ENCODE results near the gene ZGPAT.

The ZGPAT gene

DNA sequence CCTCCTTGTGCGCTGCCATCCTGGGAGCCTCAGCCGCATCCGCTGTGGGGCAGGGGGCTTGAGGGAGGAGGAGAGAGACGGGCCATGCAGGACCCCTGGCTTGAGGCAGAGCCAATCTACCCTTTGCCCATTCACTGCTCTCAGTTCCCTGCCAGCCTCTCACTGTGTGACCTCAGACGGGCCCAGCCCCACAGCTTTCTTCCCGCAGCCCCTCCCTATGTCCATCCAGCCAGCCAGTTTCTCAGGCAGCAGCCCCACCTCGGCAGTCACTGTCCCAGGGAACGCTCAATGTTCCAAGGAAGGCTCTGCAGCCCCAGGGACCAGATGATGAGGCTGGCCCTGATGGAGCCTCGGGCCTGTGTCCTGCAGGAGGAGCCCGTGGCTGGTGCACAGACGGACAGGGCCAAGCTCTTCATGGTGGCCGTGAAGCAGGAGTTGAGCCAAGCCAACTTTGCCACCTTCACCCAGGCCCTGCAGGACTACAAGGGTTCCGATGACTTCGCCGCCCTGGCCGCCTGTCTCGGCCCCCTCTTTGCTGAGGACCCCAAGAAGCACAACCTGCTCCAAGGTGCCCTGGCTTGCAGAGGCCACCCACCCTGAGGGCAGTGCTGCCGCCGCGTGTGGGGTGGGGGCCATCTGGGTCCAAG is 15.3 kb upstream of the ZGPAT start:
- FAIRE-seq = no peak

DNA sequence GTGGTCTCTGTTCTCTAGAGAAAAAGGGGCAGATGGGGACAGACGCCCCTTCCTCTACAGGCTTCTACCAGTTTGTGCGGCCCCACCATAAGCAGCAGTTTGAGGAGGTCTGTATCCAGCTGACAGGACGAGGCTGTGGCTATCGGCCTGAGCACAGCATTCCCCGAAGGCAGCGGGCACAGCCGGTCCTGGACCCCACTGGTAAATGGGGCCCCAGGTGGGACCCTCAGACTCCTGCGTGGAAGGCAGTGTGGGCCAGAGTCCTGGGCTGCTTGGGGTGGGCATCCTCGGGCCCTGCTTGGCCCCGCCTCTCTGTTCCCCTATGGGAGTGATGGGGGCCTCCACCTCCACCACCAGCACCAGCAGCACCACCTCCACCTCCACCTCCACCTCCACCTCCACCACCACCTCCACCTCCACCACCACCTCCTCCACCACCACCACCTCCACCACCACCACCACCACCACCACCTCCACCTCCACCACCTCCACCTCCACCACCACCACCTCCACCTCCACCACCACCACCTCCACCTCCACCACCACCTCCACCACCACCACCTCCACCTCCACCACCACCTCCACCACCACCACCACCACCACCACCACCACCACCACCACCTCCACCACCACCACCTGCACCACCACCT is 14.6 kb upstream of the ZGPAT start:
- FAIRE-seq = no peak

DNA sequence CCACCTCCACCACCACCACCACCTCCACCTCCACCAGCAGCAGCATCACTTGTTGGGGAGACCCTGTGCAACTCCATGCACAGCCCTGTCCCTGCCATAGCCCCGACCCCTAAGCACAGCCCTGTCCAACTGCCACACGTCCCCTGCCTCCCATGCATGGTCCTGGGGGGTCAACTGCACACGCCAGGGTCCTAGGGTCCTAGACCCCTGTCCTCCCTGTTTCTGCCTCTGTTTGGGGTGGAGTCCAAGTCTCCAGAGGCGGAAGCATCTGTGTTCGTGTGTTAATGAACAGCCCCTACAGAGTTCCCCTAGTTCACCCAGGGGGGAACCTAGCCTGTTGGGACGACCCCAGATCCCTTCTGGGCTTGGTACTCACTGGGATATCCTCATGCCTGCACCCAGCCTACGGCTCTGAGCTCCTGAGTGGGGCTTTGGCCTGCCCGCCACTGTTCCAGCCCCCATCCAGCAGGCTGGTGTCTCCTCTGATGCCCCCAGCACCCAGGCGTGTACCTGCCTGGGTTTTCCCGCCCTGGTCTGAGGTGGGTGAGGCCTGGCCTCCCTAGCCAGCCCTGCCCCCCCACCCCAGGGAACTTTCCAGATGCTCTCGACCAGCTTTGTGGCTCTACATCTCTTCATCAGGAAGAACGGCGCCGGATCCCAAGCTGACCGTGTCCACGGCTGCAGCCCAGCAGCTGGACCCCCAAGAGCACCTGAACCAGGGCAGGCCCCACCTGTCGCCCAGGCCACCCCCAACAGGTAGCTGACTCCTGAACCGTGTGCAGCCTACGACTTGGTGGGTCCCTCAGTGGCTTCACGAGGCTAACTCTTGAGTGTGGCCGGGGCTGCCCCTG is 13.9 kb upstream of the ZGPAT start:
- no peak for FAIRE-seq

DNA sequence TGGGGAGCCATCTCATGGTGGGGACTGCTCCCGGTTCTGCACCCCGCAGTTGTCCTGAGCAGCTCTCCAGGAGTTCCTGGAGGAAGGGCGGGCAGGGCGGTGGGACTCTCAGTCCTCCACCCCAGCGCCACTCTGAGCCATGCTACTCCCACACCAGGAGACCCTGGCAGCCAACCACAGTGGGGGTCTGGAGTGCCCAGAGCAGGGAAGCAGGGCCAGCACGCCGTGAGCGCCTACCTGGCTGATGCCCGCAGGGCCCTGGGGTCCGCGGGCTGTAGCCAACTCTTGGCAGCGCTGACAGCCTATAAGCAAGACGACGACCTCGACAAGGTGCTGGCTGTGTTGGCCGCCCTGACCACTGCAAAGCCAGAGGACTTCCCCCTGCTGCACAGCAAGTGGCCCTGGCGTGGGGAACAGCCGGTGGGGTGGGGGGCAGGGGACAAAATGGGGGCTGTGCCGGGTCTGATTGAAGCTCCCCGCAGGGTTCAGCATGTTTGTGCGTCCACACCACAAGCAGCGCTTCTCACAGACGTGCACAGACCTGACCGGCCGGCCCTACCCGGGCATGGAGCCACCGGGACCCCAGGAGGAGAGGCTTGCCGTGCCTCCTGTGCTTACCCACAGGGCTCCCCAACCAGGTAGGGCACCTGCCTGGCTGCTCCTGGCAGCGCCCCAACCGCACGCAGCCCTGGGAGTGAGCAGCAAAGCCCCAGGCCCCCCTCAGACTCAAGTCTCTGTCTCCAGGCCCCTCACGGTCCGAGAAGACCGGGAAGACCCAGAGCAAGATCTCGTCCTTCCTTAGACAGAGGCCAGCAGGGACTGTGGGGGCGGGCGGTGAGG is 13.0 kb upstream of the ZGPAT start:
- no peak for FAIRE-seq

DNA sequence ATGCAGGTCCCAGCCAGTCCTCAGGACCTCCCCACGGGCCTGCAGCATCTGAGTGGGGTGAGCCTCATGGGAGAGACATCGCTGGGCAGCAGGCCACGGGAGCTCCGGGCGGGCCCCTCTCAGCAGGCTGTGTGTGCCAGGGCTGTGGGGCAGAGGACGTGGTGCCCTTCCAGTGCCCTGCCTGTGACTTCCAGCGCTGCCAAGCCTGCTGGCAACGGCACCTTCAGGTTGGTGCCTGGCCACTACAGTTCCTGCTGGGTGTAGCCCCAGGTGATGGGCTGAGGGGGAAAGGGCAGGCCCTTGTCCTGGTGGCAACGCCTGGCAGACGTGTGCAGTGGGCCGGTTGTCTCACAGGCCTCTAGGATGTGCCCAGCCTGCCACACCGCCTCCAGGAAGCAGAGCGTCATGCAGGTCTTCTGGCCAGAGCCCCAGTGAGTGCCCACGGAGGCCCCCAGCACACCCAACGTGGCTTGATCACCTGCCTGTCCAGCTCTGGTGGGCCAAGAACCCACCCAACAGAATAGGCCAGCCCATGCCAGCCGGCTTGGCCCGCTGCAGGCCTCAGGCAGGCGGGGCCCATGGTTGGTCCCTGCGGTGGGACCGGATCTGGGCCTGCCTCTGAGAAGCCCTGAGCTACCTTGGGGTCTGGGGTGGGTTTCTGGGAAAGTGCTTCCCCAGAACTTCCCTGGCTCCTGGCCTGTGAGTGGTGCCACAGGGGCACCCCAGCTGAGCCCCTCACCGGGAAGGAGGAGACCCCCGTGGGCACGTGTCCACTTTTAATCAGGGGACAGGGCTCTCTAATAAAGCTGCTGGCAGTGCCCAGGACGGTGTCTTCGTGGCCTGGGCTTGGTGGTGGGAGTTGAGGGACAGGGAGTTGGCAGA is 12.2 kb upstream of the ZGPAT start:
- no peak for FAIRE-seq

DNA sequence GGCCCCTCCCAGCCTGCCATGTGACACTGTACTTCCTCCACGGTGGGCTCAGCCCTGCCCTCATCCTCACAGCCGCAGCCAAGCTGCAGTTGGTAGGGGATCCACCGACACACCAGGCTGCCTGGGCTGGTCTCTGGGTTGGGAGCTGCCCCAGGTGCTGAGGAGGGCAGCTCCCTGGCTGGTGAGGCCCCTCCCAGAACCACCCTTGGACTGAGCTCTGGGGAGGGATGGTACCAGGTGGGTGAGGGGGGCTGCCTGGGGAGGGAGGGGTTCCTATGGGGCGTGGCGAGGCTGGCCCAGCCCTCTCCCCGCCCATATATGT is 11.6 kb upstream of the ZGPAT start:
- no peak for FAIRE-seq

DNA sequence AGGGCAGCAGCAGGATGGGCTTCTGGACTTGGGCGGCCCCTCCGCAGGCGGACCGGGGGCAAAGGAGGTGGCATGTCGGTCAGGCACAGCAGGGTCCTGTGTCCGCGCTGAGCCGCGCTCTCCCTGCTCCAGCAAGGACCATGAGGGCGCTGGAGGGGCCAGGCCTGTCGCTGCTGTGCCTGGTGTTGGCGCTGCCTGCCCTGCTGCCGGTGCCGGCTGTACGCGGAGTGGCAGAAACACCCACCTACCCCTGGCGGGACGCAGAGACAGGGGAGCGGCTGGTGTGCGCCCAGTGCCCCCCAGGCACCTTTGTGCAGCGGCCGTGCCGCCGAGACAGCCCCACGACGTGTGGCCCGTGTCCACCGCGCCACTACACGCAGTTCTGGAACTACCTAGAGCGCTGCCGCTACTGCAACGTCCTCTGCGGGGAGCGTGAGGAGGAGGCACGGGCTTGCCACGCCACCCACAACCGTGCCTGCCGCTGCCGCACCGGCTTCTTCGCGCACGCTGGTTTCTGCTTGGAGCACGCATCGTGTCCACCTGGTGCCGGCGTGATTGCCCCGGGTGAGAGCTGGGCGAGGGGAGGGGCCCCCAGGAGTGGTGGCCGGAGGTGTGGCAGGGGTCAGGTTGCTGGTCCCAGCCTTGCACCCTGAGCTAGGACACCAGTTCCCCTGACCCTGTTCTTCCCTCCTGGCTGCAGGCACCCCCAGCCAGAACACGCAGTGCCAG is 11.0 kb upstream of the ZGPAT start, which contains the start of gene TNFRSF6B:
Gene TNFRSF6B, plus strand, starts transcription at position 25 of the 729 bp plus-strand sequence. Its CDS starts 116 bp downstream, at position 141.
- no peak for FAIRE-seq

DNA sequence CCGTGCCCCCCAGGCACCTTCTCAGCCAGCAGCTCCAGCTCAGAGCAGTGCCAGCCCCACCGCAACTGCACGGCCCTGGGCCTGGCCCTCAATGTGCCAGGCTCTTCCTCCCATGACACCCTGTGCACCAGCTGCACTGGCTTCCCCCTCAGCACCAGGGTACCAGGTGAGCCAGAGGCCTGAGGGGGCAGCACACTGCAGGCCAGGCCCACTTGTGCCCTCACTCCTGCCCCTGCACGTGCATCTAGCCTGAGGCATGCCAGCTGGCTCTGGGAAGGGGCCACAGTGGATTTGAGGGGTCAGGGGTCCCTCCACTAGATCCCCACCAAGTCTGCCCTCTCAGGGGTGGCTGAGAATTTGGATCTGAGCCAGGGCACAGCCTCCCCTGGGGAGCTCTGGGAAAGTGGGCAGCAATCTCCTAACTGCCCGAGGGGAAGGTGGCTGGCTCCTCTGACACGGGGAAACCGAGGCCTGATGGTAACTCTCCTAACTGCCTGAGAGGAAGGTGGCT is 10.4 kb upstream of the ZGPAT start:
- no peak for FAIRE-seq

DNA sequence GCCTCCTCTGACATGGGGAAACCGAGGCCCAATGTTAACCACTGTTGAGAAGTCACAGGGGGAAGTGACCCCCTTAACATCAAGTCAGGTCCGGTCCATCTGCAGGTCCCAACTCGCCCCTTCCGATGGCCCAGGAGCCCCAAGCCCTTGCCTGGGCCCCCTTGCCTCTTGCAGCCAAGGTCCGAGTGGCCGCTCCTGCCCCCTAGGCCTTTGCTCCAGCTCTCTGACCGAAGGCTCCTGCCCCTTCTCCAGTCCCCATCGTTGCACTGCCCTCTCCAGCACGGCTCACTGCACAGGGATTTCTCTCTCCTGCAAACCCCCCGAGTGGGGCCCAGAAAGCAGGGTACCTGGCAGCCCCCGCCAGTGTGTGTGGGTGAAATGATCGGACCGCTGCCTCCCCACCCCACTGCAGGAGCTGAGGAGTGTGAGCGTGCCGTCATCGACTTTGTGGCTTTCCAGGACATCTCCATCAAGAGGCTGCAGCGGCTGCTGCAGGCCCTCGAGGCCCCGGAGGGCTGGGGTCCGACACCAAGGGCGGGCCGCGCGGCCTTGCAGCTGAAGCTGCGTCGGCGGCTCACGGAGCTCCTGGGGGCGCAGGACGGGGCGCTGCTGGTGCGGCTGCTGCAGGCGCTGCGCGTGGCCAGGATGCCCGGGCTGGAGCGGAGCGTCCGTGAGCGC is 9.8 kb upstream of the ZGPAT start:
- no peak for FAIRE-seq

DNA sequence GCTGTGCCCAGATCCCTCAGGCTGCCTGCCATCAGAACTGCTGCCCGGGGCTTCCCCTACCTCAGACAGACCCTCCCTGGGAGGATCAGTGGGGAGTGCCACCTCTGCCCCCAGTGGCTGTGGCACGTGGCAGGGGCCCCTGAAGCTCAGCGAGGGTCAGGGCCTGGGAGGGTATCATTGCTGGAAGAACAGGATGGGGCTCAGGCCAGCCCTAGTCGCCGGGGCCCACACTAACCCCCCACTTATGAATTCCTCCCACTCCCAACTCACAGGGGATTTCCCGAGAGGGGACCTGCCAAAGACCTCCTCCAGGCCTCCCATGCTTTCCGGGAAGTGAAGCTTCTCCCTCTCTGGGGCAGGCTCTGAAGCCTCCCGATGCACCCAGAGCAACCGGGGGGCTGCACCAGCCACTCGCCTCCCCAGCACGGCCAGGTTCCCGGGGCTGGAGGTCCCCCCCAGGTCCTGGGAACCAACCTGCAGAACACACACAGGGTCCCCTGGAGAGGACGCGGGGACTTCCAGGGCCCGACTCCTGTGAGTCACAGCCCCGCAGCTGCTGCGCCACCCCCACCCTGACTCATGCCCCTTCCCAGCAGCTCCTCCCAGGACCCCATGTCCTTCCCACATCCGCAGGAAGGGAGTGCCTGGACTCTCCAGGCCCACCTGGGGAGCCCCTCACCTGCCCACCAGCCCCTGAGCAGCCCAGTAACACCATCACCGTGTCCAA is 8.9 kb upstream of the ZGPAT start:
- FAIRE-seq = no peak

DNA sequence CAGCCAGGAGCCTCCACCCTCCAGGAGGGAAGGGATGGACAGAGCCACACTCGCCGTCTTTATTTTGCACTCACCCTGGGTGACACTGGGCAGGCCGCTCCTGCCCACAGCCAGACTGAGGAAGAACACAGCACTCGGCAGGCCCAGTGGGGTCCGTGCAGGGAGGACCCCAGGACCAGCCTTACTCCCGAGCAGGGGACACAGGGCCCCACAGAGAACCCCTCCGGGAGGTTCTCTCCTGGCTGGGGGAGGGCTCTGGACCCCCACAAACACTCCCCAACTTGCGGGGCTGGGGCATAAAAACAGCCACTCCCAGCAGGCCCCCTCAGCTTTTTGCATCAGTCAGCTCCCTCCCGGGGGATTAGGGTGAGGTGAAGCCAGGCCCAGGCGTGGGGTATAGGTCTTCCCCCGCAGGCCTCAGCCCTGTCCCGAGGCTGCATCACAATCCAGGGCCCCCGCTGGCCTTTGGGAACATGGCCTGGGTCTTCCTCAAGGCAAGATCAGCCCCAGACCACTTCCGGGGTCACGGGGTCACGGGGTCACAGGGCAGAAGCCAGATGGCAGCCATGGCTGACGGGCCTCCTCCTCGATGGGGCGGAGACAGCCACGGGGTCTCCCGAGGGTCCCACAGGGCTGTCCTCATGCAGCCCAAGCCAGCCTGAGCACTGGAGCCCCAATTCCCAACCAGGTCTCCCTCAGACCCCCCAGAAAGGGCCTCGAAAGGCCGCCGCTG is 8.2 kb upstream of the ZGPAT start:
- FAIRE-seq = no peak

DNA sequence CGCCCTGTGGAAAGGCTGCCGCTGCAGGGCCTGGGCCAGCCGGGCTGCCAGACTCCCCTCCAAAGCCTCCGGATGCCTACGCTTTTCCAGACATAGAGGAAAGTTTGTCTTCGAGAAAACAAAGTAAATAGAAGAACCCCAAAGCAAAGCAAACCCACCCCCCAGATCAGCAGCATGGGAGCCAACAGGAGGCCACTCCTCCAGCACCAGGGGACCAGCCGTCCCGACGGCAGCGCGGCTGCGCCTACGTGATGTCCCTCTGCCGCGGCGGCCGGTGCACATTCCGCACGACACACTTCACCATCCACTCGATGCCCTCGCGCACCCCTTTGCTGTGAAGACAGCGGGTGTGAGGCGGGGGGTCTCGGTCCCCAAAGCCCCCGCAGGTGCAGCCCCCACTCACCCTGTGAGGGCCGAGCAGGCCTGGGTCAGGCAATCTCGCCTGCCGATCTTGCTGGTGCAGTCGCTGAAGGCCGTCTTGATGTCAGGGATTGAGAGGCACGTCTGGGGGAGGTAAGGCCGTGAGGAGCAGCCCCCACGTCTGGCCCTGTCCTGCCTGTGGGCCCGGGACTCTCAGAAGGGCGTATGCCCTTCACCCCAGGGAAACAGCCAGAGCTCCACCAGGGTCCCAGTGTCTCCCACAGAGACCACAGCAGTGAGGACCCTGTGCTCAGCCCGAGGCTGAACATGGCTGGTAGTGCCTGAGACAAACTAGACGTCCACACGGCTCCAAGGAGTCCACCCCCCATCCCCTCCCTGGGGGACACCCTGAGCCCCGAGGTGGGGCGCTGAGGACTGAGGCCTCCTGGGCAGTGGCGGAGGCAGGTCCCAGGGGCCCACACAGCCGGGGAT is 7.4 kb upstream of the ZGPAT start:
- no peak for FAIRE-seq

DNA sequence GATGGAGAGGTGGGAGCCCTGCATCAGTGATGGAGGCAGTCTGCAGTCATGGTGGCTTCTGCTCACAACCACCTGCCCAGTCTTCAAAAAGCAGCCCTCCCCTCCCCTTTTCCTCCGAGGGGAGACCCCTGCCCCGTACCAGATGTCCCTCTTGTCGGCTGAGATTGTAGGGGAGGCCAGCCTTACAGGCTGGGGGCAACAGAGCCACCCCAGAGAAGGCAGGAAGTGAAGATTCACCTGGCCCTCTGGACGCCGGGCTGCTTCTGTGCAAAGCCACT is 6.8 kb upstream of the ZGPAT start:
- FAIRE-seq = no peak

DNA sequence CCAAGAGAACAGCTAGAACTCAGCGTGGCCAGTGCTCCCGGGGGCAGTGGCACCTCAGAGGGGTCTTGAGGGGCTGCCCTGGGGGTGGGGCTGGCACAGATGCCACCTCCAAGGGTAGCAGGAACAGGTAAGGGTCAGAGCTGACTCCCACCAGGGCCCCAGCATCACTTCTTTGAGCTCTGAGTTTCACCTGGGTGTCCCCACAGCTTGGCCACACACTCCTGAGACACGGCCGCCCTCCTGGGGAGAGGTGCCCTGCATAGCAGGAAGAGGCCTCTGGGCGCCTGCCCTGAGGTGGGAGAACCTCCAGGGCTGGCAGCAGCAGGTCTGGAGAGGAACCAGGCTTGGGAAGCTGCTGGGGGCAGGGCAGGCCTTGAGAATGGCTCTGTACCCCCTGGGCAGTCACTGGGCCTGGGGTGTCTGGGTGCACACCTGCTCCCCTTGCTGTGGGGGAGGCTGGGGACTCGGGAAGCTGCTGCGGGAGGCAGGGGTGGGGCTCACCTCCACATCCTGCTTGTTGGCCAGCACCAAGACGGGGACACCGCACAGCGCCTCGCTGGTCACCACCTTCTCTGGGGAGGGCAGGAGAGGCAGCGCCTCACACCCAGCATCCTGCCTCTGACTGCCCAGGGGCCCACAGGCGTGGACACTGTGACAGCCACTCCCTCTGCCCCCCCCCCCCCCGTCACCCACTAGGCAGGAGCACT is 6.4 kb upstream of the ZGPAT start:
- FAIRE-seq = no peak

DNA sequence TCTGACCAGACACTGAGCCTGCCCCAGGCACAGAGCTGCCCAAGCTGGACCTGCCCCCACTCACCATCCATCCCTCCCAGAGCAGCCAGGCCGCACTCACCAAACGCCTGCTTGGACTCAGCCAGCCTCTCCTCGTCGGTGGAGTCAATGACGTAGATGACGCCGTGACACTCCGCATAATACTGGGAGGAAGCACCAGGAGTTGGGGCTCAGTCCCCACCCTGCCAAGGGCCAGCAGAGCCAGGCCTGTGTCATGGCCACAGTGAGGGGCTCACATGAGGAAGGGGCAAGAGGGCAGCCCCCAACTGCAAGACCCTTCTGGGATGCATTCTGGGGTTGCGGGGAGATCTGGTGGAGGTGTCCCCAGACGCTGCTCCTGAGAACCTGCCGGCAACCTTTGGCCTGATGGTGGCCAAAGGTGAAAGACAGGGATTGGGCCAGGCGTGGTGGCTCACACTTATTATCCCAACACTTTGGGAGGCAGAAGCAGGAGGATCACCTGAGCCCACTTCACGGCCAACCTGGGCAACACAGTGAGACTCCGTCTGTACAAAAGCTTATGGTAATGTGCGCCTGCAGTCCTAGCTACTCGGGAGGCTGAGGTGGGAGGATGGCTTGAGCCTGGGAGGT is 5.7 kb upstream of the ZGPAT start:
- FAIRE-seq = no peak

DNA sequence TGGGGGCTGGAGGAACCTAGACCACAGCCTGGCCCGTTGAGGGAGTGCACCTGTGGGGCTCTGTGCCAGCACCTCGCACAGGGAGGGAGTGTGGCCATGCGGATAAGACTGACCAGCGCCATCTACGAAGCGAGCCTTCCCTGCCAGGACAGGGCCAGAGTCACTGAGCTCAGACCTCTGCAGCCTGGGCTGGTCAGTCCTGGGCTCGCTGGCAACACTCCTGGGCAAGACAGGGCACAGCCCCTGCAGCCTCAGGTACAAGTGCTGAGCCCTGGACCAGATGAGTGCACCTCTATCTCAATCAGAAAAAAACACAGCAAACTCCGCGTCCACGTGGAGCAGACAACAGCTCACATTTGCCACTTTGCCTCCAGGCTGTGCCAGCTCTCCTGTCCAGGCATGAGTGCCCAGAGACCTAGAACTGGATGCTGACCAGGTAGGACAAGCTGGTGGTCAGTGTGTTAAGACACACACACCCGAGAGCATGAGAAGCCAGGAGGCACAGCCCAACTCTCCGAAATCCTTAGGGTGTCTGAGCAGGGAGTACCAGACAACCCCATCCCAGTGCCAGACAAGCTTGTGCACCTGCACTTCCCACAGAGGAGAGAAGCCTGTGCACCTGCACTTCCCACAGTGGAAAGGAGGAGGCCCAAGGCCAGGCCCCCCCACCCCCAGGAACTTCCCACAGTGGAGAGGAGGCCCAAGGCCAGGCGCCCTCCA is 4.9 kb upstream of the ZGPAT start:
- no peak for FAIRE-seq
